Medulla oblongata (tissue), 1 donor: ENCODE results near the gene PRM3.

Experiments used
- DNase-seq: peaks from one replicate; pipeline ENCODE4 v3.0.0-alpha.2; 2015; ENCODE audit errors: extremely low spot score

PRM3 gene

DNA sequence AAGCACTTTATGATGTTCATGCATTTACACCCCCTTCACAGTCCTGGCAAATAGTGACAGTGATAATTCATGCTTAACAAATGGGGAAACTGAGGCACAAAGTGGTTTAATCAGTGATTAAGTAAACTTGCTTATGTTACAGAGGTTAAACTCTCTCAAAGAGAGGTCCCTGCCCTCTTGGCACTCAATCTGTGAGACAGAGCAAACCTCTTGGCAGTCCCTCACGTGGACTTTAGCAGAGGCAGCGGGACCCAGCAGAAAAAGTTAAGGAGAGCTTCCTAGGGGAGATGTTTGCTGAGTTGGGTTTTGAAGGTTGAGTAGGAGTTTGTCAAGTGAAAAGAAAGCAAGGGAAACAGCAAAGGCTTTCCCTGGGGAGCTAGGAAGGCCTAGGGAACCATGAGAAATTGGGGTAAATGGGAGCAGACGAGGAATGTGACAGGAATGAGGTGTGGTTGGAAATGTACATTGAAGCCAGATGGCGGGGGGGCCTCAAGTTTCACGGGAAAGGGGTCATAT is 28.1 kb downstream of the PRM3 start:
- no peak for DNase-seq

DNA sequence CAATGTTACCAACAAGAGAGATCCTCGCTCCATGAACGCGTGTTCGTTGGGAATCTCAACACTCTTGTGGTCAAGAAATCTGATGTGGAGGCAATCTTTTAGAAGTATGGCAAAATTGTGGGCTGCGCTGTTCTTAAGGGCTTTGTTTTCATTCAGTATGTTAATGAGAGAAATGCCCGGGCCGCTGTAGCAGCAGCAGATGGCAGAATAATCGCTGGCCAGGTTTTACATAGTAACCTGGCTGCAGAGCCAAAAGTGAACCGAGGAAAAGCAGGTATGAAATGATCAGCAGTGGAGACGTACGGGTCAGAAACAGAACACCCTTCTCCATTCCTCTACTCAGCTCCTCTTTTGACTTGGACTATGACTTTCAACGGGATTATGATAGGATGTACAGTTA is 30.8 kb downstream of the PRM3 start:
- DNase-seq = no peak

DNA sequence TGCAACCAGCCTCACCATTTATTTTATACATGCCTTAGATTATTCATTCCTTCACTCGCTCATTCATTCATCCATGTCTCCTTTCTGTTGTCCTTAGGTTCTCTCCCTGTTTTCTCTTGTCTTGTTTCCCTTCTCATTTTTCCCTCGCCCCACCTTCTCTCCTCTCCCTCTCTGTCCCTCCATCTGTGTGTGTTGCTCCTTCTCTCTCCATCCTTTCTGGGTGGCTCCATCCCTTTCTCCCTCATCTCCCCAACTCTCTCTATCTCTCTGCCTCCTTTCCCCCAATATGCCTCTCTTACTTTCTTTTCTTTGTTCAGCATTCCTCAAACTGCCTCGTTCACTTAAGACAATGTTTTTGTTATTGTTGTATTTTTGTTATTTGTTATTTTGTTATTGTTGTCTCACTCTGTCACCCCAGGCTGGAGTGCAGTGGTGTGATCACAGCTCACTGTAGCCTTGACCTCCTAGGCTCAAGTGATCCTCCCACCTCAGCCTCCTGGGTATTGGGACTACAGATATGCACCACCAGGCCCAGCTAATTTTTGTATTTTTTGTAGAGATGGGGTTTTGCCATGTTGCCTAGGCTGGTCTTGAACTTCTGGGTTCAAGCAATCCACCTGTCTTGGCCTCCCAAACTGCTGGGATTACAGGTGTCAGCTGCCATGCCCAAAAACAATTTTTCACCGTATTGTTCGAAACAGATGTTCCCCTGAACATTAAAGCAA is 31.8 kb downstream of the PRM3 start:
- DNase-seq = no peak

DNA sequence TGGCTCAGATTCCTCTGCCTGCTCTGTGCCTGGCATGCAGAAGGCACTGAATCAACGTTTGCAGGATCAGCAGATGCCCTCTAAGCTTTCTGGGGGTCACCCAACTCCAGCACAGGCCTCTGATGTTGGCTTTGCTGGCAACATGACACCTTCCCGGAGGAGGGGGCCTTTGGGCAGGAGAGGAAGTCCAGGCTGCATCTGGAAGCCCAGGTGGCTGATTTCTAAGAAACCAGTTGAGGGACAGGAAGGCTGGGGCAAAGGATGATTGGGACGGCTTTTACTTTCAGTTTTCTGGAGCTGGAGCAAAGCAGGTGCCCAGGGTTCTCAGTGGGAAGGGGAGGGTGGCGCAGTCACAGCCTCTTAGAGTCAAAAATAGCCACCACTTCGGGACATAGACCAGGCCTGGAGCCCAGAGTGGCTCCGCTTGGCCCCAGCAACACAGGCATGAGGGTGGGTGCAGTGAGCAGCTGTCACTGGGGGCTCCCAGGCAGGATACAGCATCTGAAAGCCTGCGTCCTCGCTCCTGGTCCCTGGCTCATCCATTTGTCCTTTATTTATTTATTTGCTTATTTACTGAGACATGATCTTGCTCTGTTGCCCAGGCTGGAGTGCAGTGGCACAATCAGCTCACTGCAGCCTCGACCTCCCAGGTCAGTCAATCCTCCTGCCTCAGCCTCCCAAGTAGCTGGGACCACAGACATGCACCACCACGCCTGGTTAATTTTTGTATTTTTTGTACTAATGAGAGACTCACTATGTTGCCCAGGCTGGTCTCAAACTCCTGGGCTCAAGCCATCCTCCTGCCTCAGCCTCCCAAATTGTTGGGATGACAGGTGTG is 32.6 kb downstream of the PRM3 start:
- no peak for DNase-seq

GRCh38 chr16:11239644-11240632 is 33.5 kb downstream of the PRM3 start:
- no peak for DNase-seq

- DNase-seq = no peak
These were observed 34.9 kb downstream of the PRM3 start for GRCh38 chr16:11238272-11239202.

DNA sequence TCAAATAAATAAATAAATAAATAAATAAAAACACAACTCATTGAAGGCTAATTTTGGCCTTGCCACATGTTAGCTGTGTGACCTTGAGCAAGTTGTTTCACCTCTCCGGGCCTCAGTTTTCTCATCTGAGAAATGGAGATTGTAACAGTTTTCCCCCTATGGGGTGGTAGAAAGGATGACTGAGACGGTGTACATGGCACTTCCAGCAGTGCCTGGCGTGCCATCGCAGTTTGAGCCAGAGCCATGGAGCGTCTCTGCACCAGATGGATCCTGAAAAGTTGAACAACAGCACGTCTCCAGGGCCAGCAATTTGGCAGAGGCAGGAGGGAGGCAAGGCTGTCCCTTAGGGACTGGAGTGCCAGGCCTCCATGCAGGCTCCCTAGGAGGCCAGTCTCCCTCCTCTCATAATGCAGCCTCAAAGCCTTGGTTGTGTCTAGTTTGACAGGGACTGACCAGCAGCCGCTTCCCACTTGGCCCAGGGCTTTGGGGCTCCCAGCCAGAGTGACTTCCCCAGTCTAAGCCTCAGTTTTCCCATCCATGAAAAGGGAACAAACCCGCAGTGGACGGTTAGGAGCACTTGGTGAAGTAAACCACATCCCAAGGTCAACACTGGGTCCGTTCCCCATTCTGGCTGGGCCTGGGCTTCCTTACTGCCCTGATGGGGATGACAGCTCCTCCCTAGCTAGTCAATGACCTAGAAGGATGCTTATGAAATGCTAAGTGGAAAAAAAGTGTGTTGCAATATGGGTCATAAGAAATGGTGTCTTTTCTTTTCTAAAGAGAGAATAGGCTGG is 36.8 kb downstream of the PRM3 start:
- DNase-seq = no peak

GRCh38 chr16:11235703-11235991 is 37.8 kb downstream of the PRM3 start:
- no peak for DNase-seq

DNA sequence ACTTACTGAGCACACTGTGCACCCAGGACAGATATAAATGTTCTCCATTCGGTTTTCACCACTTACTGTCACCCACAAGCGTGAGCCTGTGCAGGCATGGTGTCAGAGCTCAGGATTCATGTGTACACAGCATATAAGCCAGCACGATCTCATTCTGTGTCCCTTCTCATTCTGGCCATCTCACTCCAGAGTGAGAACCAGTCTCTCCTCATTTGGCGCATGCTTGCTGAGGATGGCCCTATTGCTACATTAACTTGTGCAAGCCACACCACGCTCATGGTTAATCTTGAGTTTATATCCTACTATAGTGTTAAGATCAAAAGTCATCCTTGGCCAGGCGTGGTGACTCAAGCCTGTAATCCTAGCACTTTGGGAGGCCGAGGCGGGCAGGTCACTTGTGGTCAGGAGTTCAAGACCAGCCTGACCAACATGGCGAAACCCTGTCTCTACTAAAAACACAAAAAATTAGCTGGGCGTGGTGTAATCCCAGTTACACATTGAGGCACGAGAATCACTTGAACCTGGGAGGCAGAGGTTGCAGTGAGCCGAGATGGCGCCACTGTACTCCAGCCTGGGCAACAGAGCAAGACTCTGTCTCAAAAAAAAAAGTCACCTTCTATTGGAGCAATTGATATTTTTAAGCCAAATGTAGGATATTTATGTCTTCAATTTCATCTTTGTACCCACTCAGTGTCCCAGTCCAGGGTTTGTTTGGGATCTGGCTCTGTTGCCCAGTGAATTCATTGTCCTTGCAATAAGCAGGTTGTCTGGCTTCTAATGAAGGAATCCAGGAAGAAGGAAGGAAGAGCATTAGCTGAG is 38.3 kb downstream of the PRM3 start:
- no peak for DNase-seq

- no peak for DNase-seq
These were observed 39.6 kb downstream of the PRM3 start for GRCh38 chr16:11233727-11234376.

DNA sequence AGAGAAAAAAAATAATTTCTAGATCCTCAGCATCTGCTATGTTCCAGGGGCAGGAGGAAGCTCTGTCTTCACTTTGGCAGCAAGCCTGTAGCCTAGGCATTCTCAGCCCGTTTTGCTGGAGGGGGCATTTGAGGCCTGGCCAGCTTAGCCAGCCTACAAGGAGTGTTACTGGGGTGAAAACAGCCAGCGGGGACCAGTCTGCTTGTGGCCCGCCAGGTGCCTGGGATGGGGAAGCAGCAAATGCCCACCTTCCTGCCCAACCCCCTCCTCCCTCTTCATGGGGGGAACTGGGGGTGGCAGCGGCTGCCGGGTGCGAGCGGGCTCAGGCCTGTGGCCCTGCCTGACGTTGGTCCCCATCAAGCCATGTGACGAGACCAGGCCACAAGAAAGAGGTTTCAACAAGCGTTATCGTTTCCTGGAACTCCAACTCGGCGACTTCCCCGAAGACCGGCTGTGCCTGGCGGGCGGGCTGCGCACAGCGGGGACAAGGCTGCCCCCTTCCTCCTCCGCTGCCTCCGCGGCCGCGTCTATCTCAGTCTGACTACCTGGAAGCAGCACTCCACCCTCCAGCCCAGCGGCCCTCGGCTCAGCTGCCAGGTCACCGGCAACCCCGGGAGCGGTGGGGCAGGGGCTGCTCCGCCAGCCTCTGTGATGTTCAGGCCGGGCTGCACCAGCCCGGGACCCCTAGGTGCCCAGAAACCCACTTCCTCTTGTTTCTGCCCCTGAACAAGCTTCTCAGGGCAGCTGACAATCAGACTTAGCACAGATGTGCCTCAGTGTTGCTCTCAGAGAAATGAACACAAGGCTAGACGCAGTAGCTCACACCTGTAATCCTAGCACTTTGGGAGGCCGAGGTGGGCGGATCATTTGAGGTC is 40.3 kb downstream of the PRM3 start:
- peak; percentile 57 for DNase-seq

- DNase-seq = no peak
These were observed 41.1 kb downstream of the PRM3 start for GRCh38 chr16:11232302-11232851.

DNA sequence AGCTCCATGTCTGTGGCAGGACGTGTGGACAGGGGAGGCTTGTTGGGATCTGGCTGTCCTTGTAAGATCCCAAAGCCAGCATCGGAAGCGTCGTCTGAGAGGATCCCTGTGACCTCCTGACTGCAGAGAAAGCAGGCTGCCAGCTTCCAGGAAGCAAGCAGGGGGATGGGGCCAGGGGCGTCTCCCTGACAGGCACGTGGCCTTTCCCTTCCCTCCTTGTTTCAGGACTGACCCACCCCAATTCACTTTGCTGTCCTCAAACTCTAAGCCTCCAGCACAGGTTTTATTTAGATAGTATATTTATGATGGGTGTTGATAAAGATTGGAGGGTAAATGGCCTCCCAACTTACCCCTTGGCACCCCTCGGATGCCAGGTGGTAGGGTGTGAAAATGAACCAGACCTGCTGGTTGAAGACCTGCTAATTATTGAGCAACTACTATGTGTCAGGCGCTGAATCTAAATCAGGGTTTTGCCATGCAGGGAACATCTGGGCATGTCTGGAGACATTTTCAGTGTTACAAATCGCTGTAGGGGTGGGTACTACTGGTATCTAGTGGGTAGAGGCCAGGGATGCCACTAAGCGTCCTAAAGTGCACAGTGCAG is 42.0 kb downstream of the PRM3 start:
- no peak for DNase-seq

DNA sequence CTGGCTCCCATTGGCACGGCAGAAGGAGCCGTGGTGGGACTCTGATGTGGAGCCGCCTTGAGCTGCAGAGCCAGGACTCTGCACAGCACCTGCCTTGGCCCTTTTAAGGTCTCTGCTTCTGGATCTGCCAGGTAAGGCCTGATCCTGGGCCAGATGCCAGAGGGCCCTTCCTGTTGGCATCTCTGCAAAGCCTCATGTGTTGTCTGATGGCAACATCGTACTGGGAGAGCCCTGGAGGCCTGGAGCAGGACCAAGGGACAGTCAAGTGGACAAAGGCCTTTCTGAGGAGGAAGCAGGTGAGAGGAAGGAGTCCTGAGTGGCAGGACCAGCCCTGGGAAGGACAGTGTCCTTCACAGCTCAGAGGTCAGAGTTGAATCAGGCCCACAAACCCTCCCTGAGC is 43.5 kb downstream of the PRM3 start:
- no peak for DNase-seq

GRCh38 chr16:11229432-11229831 is 44.0 kb downstream of the PRM3 start:
- no peak for DNase-seq

DNA sequence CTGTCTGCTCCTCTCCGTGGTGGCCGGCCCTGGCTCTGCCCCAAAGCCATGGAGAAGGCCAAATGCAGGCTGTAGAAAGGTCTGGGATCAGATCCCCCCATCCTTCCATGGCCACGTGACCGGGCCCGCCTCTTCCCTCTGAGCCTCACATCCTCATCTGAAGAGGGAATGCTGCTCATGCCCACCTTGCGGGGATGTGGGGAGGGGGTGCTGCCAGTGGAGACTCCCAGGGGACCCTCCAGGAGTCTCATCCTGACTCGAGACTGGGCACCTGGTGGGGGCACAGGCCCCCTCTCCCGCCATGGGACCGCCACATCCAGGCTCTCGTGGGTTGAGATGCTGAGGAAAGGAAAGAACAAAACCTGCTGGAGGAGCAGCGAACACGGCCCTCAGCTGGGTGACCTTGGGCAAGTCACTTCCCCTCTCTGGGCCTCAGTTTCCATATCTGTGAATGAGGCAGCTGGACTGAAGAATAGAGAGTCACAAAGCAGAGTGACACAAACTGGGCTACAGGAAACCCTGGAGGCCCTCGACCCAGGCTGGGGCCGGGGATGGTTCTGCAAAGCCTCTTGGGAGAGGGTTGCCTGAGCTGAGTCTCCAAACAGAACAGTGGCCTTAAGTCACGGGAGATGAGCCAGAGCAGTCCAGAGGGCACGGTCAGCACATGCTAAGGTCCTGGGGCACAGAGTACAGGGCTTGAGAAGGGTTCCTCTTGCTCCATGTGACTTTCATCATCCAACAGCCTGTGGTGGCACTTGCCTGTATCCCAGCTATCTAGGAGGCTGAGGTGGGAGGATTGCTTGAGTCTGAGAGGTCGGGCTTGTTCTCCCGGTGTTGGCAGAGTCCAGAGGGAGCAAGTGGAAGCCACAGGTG is 47.5 kb downstream of the PRM3 start:
- no peak for DNase-seq
